ENCODE results near the gene SLC24A4.

The SLC24A4 gene

GRCh38 chr14:92407410-92407809 is 84.4 kb downstream of the SLC24A4 start:
- no peak for FAIRE-seq

- no peak for FAIRE-seq
These were observed 86.1 kb downstream of the SLC24A4 start for GRCh38 chr14:92409043-92409442.

GRCh38 chr14:92411135-92411534 is 88.2 kb downstream of the SLC24A4 start:
- no peak for FAIRE-seq

GRCh38 chr14:92411941-92412340 is 89.0 kb downstream of the SLC24A4 start:
- FAIRE-seq = no peak

GRCh38 chr14:92412912-92413311 is 89.9 kb downstream of the SLC24A4 start:
- FAIRE-seq = no peak

- FAIRE-seq = no peak
These were observed 90.4 kb downstream of the SLC24A4 start for GRCh38 chr14:92413379-92413778.

- FAIRE-seq = no peak
These were observed 91.9 kb downstream of the SLC24A4 start for GRCh38 chr14:92414690-92415445.

GRCh38 chr14:92415969-92416368 is 93.0 kb downstream of the SLC24A4 start:
- no peak for FAIRE-seq

GRCh38 chr14:92416544-92416943 is 93.6 kb downstream of the SLC24A4 start:
- FAIRE-seq = no peak

GRCh38 chr14:92417759-92418158 is 94.8 kb downstream of the SLC24A4 start:
- FAIRE-seq = no peak

GRCh38 chr14:92421751-92422150 is 98.8 kb downstream of the SLC24A4 start:
- FAIRE-seq = no peak

GRCh38 chr14:92425101-92425500 is 102.1 kb downstream of the SLC24A4 start:
- no peak for FAIRE-seq

- FAIRE-seq = no peak
These were observed 103.3 kb downstream of the SLC24A4 start for GRCh38 chr14:92426237-92426636.

GRCh38 chr14:92427096-92427495 is 104.1 kb downstream of the SLC24A4 start:
- no peak for FAIRE-seq

GRCh38 chr14:92430686-92431085 is 107.7 kb downstream of the SLC24A4 start:
- no peak for FAIRE-seq

GRCh38 chr14:92431199-92431725 is 108.3 kb downstream of the SLC24A4 start:
- no peak for FAIRE-seq

- no peak for FAIRE-seq
These were observed 110.4 kb downstream of the SLC24A4 start for GRCh38 chr14:92433407-92433806.

- no peak for FAIRE-seq
These were observed 112.2 kb downstream of the SLC24A4 start for GRCh38 chr14:92435154-92435553.

GRCh38 chr14:92436115-92436776 is 113.3 kb downstream of the SLC24A4 start:
- FAIRE-seq = no peak

GRCh38 chr14:92437309-92437708 is 114.3 kb downstream of the SLC24A4 start:
- no peak for FAIRE-seq

GRCh38 chr14:92437729-92438285 is 114.8 kb downstream of the SLC24A4 start:
- FAIRE-seq = no peak

GRCh38 chr14:92439537-92440344 is 116.8 kb downstream of the SLC24A4 start:
- FAIRE-seq = no peak

All from colon (tissue), 2 donors.